HepG2 (cell line): Measurements from ENCODE around the gene ZNF747. TPM values are rescaled to one million over a fixed set of nuclear protein-coding genes. Genes with fewer than 3 reads are reported as not detected.
A peak's percentile ranks its signal among the peaks of the same experiment; 100 is the strongest.

Experiments
- CREM ChIP-seq, 2 experiments: sonication (generic) in 1 of 2; formaldehyde crosslinking in 1 of 2; IDR thresholded peaks; 2 replicates each; pipeline versions ENCODE4 v1.4.0 to v1.6.1; 2016 to 2020; ENCODE audit warnings: antibody characterized with exemption in 1 of 2, mild to moderate bottlenecking in 1 of 2, missing genetic modification reagents in 1 of 2
- E2F2 ChIP-seq: sonication (generic); formaldehyde crosslinking; IDR thresholded peaks from 2 replicates; pipeline ENCODE4 v1.4.0; 2020; ENCODE audit warnings: missing genetic modification reagents, borderline replicate concordance
- EP300 ChIP-seq, 3 experiments: sonication (generic) in 1 of 3; formaldehyde crosslinking in 1 of 3; IDR thresholded peaks; 2 replicates each; pipeline versions ENCODE4 v1.5.1 to v1.6.1; 2011 to 2020; ENCODE audit warnings: low read depth in 2 of 3, low read length in 2 of 3, borderline replicate concordance in 1 of 3, improper control_type of control experiment in 1 of 3, mild to moderate bottlenecking in 1 of 3, missing genetic modification reagents in 1 of 3, moderate library complexity in 1 of 3
- GMEB2 ChIP-seq: IDR thresholded peaks from 2 replicates; pipeline ENCODE4 v1.6.1; 2016; ENCODE audit warnings: missing biosample characterization, missing genetic modification reagents, low read depth
- PCBP1 ChIP-seq: fragments of 200-400 bp; formaldehyde crosslinking; IDR thresholded peaks from 2 replicates; pipeline ENCODE4 v1.6.1; 2017; ENCODE audit warnings: mild to moderate bottlenecking, low read depth, low read length, borderline replicate concordance
- SRSF9 ChIP-seq: fragments of 200-400 bp; formaldehyde crosslinking; IDR thresholded peaks from 2 replicates; pipeline ENCODE4 v1.6.1; 2018; ENCODE audit warnings: borderline replicate concordance, mild to moderate bottlenecking, low read depth, low read length; ENCODE audit not compliant: insufficient read depth, poor library complexity, severe bottlenecking
- THAP9 ChIP-seq: sonication (generic); formaldehyde crosslinking; IDR thresholded peaks from 2 replicates; pipeline ENCODE4; 2020; ENCODE audit warnings: missing genetic modification reagents, mild to moderate bottlenecking, borderline replicate concordance
- ZNF281 ChIP-seq: sonication (generic); formaldehyde crosslinking; IDR thresholded peaks from 2 replicates; pipeline ENCODE4 v1.4.0; 2020; ENCODE audit warnings: missing genetic modification reagents, borderline replicate concordance
- polyA plus RNA-seq, 8 experiments: library from polyadenylated mRNA; depleted of rRNA in 3 of 8; stranded (reverse) in 7 of 8; unstranded in 1 of 8; fragments of >200 nt; fragmentation: Illumina TruSeq in 4 of 8; extraction: Trizol in 4 of 8; gene quantifications; 2 replicates each; pipeline versions ENCODE4 v1.2.1 to v1.2.3, GENCODE V29; 2011 to 2016; ENCODE audit warnings: low read depth in 4 of 8, missing spikeins in 1 of 8, mixed read lengths in 1 of 8; ENCODE audit not compliant: insufficient read depth in 1 of 8
- total RNA-seq, 5 experiments: library from RNA; depleted of rRNA; stranded (reverse); fragments of >200 nt; fragmentation: Illumina TruSeq; extraction: Trizol; gene quantifications; 2 replicates each; pipeline ENCODE4 v1.2.3, GENCODE V29; 2016; ENCODE audit warnings: low read depth in 1 of 5

The ZNF747 gene
- total and polyA plus RNA-seq, 2 of the 13 experiments (the other 11 are each of a cell fraction or from before 2014, with no cell fraction given) = 7.2 to 10.2 TPM

GRCh38 chr16:30534368-30535105, at the start of gene ZNF747 (continued):
- TF ChIP-seq PCBP1 (0 out of 2 replicates have a peak, but pooled peaks have one; percentile 38), GMEB2 (CRISPR knock-in tag) (peak; percentile 95), THAP9 (CRISPR knock-in tag) (peak; percentile 80; the same call in 1 of the 2 replicates), EP300 (IDR thresholded peaks at IDR 0.05; ENCODE audit: low read depth in 2 of 2, low read length in 2 of 2) (peak; percentile 22 to 47; a peak in 2 of 4 replicates), EP300 (CRISPR knock-in tag; IDR thresholded peaks at IDR 0.05; ENCODE audit: borderline replicate concordance) (0 out of 2 replicates have a peak, but pooled peaks have one; percentile 9), ZNF281 (CRISPR knock-in tag) (no peak), E2F2 (CRISPR knock-in tag) (no peak; the same call in 1 of the 2 replicates), SRSF9 (no peak), CREM (IDR thresholded peaks at IDR 0.05) (peak; percentile 95), CREM (CRISPR knock-in tag; IDR thresholded peaks at IDR 0.05) (peak; percentile 17; the same call in 1 of the 2 replicates)
